Lower lobe of right lung (tissue), 2 donors: ENCODE results near the gene HNRNPLL. TPM values are rescaled to one million over a fixed set of nuclear protein-coding genes. Genes with fewer than 3 reads are reported as not detected.

Experiments
- ATAC-seq, 2 donors: fragments of 200-7000 bp; cut with Tn5 transposase; one replicate each; pipeline ENCODE4 v1.9.1; 2020 to 2022; ENCODE audit warnings: mild to moderate bottlenecking in 2 of 2, moderate library complexity in 2 of 2
- DNase-seq: peaks from one replicate; pipeline ENCODE4 v3.0.0-alpha.2; 2020
- H3K27ac ChIP-seq: fragments of 200-600 bp; one replicate; pipeline ENCODE4 v1.8.0; 2022
- H3K27me3 ChIP-seq: fragments of 200-600 bp; one replicate; pipeline ENCODE4 v1.8.0; 2022; ENCODE audit warnings: low read depth
- H3K36me3 ChIP-seq: fragments of 200-600 bp; one replicate; pipeline ENCODE4 v1.8.0; 2022; ENCODE audit warnings: mild to moderate bottlenecking
- H3K4me1 ChIP-seq: fragments of 200-600 bp; one replicate; pipeline ENCODE4 v1.8.0; 2022
- H3K4me3 ChIP-seq: fragments of 200-600 bp; one replicate; pipeline ENCODE4 v1.8.0; 2022; ENCODE audit warnings: mild to moderate bottlenecking
- H3K9me3 ChIP-seq: fragments of 200-600 bp; one replicate; pipeline ENCODE4 v1.8.0; 2022
- intact Hi-C: fragments of 100-400 bp; cut with DNase I; formaldehyde crosslinking; loops from one replicate; pipeline ENCODE4 v1.11.0; 2022
- total RNA-seq: library from RNA; stranded (reverse); fragmentation: NEBNext Ultra II Directional; extraction: Animal tissue kit (Norgen Biotek cat#: 25700); gene quantifications from one replicate; pipeline ENCODE4 v1.2.1, GENCODE V29; 2021
- TF ChIP-seq, protein P1 (sequence below): fragments of 200-600 bp; IDR thresholded peaks from one replicate; pipeline ENCODE4 v1.8.0; 2022; ENCODE audit warnings: antibody characterized with exemption, mild to moderate bottlenecking
- donor health status: DM: no; HTN: yes; CAD: no; lungs with severe emphysema.

HNRNPLL gene
- total RNA-seq, 1 donor from 2014 or later: 38.8 TPM

GRCh38 chr2:38512211-38512610 is 90.5 kb downstream of the HNRNPLL start:
- no peaks in the 10 kb centered on the region for H3K36me3 ChIP-seq
- intact Hi-C loops: no loop called here
- H3K9me3 ChIP-seq: no peaks in the 10 kb centered on the region
- no peak overlapping the region for H3K27ac ChIP-seq
- no peak for DNase-seq
- ATAC-seq: no peak
- no peaks in the 10 kb centered on the region for H3K27me3 ChIP-seq
- H3K4me3 ChIP-seq: no peak overlapping the region
- TF ChIP-seq, protein P1, sequence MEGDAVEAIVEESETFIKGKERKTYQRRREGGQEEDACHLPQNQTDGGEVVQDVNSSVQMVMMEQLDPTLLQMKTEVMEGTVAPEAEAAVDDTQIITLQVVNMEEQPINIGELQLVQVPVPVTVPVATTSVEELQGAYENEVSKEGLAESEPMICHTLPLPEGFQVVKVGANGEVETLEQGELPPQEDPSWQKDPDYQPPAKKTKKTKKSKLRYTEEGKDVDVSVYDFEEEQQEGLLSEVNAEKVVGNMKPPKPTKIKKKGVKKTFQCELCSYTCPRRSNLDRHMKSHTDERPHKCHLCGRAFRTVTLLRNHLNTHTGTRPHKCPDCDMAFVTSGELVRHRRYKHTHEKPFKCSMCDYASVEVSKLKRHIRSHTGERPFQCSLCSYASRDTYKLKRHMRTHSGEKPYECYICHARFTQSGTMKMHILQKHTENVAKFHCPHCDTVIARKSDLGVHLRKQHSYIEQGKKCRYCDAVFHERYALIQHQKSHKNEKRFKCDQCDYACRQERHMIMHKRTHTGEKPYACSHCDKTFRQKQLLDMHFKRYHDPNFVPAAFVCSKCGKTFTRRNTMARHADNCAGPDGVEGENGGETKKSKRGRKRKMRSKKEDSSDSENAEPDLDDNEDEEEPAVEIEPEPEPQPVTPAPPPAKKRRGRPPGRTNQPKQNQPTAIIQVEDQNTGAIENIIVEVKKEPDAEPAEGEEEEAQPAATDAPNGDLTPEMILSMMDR: no peak
- peaks cover 8% of the 10 kb centered on the region for H3K4me1 ChIP-seq

Other genes with a start within 250 kb of the HNRNPLL start
- gene ATL2, start 225.7 kb downstream of the HNRNPLL start, total RNA-seq: 62.6 TPM
- 17.7 TPM for gene GALM, start 63.2 kb upstream of the HNRNPLL start, total RNA-seq
- gene SRSF7, start 148.4 kb upstream of the HNRNPLL start, total RNA-seq: 99.7 TPM
- 11.1 TPM for gene GEMIN6, start 175.3 kb upstream of the HNRNPLL start, total RNA-seq